GM12872 (cell line): ENCODE measurements around the gene GSC.

Source experiments
- CTCF ChIP-seq: IDR thresholded peaks from 3 replicates; pipeline ENCODE4 v1.5.1; 2011; ENCODE audit warnings: low read depth, mild to moderate bottlenecking, low read length, moderate library complexity; ENCODE audit not compliant: insufficient read depth

GSC gene

DNA sequence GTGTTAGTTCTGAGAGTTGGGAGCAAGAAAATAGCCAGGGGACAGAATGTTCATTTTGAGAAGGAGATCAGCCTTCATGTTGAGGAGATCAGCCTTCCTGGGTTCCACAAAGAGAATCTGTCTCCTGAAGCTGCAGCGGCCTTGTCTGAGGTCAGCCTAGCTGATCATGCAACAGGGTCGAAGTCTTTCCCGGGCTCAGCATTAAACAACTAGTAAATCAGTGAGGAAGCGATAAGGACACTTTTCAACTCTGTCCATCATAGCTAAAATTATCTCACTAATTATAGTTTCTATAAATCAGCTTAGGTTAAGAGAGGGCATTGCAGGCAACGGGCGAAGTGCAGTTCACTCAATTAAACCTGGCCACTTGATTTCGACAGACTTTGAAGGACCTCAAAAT is 7.5 kb downstream of the GSC start:
- no peak for TF ChIP-seq CTCF

- TF ChIP-seq CTCF, result no peak
Observed at GRCh38 chr14:94761997-94762377, 7.9 kb downstream of the GSC start.

DNA sequence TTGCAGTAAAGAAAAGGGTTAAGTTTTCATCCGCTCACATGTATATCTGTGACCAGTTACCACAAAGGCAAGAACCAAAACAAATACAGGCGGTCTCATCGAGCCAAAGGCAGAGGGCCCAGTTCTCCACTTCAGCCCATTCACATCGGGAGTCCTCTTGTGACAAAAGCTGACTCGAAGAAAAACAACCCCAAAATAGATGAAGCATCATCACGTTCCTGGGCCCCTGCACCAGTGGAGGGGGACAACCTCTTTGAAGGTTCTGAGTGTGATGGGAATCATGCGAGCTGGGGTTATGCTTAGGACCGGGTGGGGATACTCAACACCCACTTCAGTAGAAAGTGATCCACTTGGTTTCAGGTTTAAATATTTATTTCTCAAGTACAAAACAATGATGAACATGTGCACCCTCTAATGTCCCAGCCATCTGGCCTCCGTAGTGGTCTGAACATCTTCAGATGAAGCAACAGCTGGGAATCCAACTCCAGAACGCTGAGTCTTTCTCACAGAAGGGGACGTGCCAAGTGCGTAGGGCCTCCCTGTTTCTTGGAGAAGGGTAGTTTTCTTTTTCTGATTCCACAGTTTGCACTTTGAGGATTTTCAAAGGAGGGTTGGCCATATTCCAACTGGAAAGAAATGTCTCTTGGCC is 8.4 kb downstream of the GSC start:
- TF ChIP-seq CTCF, result no peak

DNA sequence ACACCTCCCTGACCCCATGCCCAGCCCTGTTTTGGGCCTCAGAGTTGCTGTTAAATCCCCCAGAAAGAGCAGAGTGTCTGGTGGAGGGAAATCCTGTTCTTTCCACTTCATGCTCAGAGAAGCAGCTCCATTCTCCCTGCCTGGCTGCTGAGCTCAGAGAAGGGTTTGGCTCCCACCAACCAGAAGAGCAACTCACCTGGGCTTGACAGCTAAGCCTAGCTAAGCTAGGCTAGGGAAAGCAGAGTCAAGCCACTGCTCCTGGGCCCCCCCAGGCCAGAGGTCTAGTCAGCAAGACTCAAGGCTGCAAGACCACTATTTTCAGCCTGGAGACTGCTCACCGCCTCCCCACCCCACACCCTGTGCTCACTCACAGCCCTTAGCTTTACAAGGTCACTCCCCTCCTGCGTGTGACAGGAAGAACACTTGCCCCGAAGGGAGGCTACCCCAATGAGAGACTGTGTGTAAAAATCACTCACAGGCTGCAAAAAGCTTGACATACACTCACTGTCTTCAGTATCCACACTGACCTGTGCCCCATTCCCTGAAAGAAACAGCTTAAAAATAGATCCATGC is 13.5 kb downstream of the GSC start:
- no peak for TF ChIP-seq CTCF

DNA sequence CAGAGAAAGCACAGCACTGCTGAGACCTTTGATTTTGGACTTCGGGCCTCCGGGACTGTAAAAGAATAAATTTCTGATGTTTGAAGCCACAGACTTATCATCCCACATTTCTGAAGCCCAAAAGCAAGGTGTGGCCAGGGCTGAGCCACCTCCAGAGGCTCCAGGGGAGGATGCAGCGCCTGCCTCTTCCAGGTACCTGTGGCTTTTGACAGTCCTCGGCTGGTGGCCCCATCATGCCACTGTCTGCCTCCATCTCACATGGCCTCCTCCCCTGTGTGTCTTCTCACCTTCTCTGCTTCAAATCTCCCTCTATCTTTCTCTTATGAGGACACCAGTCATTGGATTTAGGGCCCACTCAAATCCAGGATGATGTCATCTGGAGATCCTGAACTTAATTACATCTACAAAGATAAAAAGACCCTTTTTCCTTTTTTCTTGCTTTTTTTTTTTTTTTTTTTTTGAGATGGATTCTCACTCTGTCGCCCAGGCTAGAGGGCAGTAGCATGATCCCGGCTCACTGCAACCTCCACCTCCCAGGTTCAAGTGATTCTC is 15.4 kb downstream of the GSC start:
- no peak for TF ChIP-seq CTCF

- TF ChIP-seq CTCF, result no peak
Observed at GRCh38 chr14:94752591-94753436, 17.1 kb downstream of the GSC start.

GRCh38 chr14:94751956-94752355 is 18.0 kb downstream of the GSC start:
- no peak for TF ChIP-seq CTCF
